HEK293T (cell line): Measurements from ENCODE around the gene ARHGAP25.

Source experiments
- CTCF ChIA-PET: fragments of 350-600 bp; formaldehyde crosslinking; extraction: SDS; loops from one replicate; lab custom pipeline; 2021; ENCODE audit warnings: antibody characterized with exemption, inconsistent platforms; lab: Yijun Ruan, JAX
- POLR2A ChIA-PET: fragments of 350-600 bp; formaldehyde crosslinking; extraction: SDS; loops from one replicate; lab custom pipeline; 2020; ENCODE audit warnings: antibody characterized with exemption, inconsistent platforms; lab: Yijun Ruan, JAX
- DNase-seq: peaks from one replicate; pipeline ENCODE4 v3.0.0; 2012; ENCODE audit warnings: mixed read lengths; ENCODE audit errors: extremely low spot score
- ARNT ChIP-seq: fragments of 450-650 bp; IDR thresholded peaks from 2 replicates; pipeline ENCODE4 v1.6.1; 2017; ENCODE audit warnings: mild to moderate bottlenecking
- BHLHE40 ChIP-seq: fragments of 450-650 bp; IDR thresholded peaks from 2 replicates; pipeline ENCODE4 v1.6.1; 2016; ENCODE audit warnings: mild to moderate bottlenecking, moderate library complexity, borderline replicate concordance
- CTBP1 ChIP-seq: fragments of 450-650 bp; IDR thresholded peaks from 2 replicates; pipeline ENCODE4 v1.6.1; 2016; ENCODE audit warnings: borderline replicate concordance
- ELF4 ChIP-seq: fragments of 450-650 bp; IDR thresholded peaks from 2 replicates; pipeline ENCODE4 v1.6.1; 2017; ENCODE audit warnings: antibody characterized with exemption
- FOXA1 ChIP-seq: fragments of 450-650 bp; IDR thresholded peaks from 2 replicates; pipeline ENCODE4 v1.6.1; 2016; ENCODE audit warnings: mild to moderate bottlenecking
- FOXK2 ChIP-seq: fragments of 450-650 bp; IDR thresholded peaks from 2 replicates; pipeline ENCODE4 v1.6.1; 2016; ENCODE audit warnings: mild to moderate bottlenecking
- FOXM1 ChIP-seq: fragments of 450-650 bp; IDR thresholded peaks from 2 replicates; pipeline ENCODE4 v1.6.1; 2017; ENCODE audit warnings: mild to moderate bottlenecking, borderline replicate concordance
- HDGF ChIP-seq: fragments of 450-650 bp; IDR thresholded peaks from 2 replicates; pipeline ENCODE4 v1.6.1; 2017; ENCODE audit warnings: antibody characterized with exemption, borderline replicate concordance
- L3MBTL2 ChIP-seq: fragments of 450-650 bp; conservative IDR thresholded peaks from 2 replicates; pipeline ENCODE4 v1.6.1; 2016; ENCODE audit warnings: mild to moderate bottlenecking
- LEF1 ChIP-seq: fragments of 450-650 bp; IDR thresholded peaks from 2 replicates; pipeline ENCODE4 v1.6.1; 2017; ENCODE audit warnings: mild to moderate bottlenecking, borderline replicate concordance
- NFRKB ChIP-seq: fragments of 450-650 bp; IDR thresholded peaks from 2 replicates; pipeline ENCODE4 v1.6.1; 2016; ENCODE audit warnings: mild to moderate bottlenecking, moderate library complexity
- PKNOX1 ChIP-seq: fragments of 450-650 bp; IDR thresholded peaks from 2 replicates; pipeline ENCODE4 v1.6.1; 2016
- SP1 ChIP-seq: fragments of 450-650 bp; IDR thresholded peaks from 2 replicates; pipeline ENCODE4 v1.6.1; 2017
- SUZ12 ChIP-seq: fragments of 450-650 bp; IDR thresholded peaks from 2 replicates; pipeline ENCODE4 v1.6.1; 2016; ENCODE audit warnings: mild to moderate bottlenecking
- TARDBP ChIP-seq: fragments of 450-650 bp; IDR thresholded peaks from 2 replicates; pipeline ENCODE4 v1.6.1; 2016
- ZNF384 ChIP-seq: fragments of 450-650 bp; IDR thresholded peaks from 2 replicates; pipeline ENCODE4 v1.6.1; 2016

The ARHGAP25 gene

GRCh38 chr2:68715353-68716041, 19.1 kb upstream of the ARHGAP25 start:
- TF ChIP-seq FOXM1 (no peak), FOXK2 (no peak), PKNOX1 (no peak), HDGF (no peak), ARNT (no peak), LEF1 (no peak), NFRKB (no peak), SUZ12 (no peak)
- CTCF ChIA-PET = interaction anchor here (0.8 to 1.5 kb wide), 3 partner anchors 12 to 252 kb away, joined by 4 to 5 read pairs (median 4); no protein-coding TSS in a partner anchor
- DNase-seq = peak; percentile 82
- POLR2A ChIA-PET = no interaction called here

- ChIA-PET POLR2A (no interaction called here), CTCF (interaction anchor here (0.9 to 1.5 kb wide), 2 partner anchors 229 to 253 kb away, joined by 4 to 5 read pairs; no protein-coding TSS in a partner anchor)
- no peak for TF ChIP-seq ZNF384
- TF ChIP-seq CTBP1 = no peak
- no peak for TF ChIP-seq SP1
- no peak for TF ChIP-seq L3MBTL2
Measured at GRCh38 chr2:68716604-68717304, 17.9 kb upstream of the ARHGAP25 start.

GRCh38 chr2:68717305-68717661, 17.3 kb upstream of the ARHGAP25 start:
- no peak for DNase-seq
- ChIA-PET POLR2A (no interaction called here), CTCF (interaction anchor here (1.7 kb wide), 1 partner anchor 8 kb away, joined by 6 read pairs; no protein-coding TSS in a partner anchor)
- no peak for TF ChIP-seq NFRKB
- no peak for TF ChIP-seq PKNOX1
- no peak for TF ChIP-seq FOXA1

More at GRCh38 chr2:68716604-68717304, 17.9 kb upstream of the ARHGAP25 start:
- no peak for DNase-seq

- no peak for DNase-seq
- TF ChIP-seq ELF4 (no peak), L3MBTL2 (no peak)
- ChIA-PET CTCF (no interaction called here), POLR2A (no interaction called here)
Measured at GRCh38 chr2:68719912-68720311, 14.7 kb upstream of the ARHGAP25 start.

- CTCF ChIA-PET = interaction anchor here (2.1 kb wide), 1 partner anchor 11 kb away, joined by 7 read pairs; no protein-coding TSS in a partner anchor
- TF ChIP-seq ARNT = no peak
- no peak for TF ChIP-seq PKNOX1
- no peak for TF ChIP-seq FOXA1
- TF ChIP-seq HDGF = no peak
- no peak for TF ChIP-seq NFRKB
- no peak for TF ChIP-seq ZNF384
- TF ChIP-seq SP1 = no peak
- no peak for TF ChIP-seq SUZ12
- TF ChIP-seq ELF4 = no peak
- TF ChIP-seq BHLHE40 = no peak
- no peak for TF ChIP-seq FOXM1
- TF ChIP-seq TARDBP = no peak
- no peak for TF ChIP-seq CTBP1
- no peak for TF ChIP-seq FOXK2
- TF ChIP-seq L3MBTL2 = no peak
- POLR2A ChIA-PET = no interaction called here
- DNase-seq = no peak
Measured at GRCh38 chr2:68720665-68721064, 13.9 kb upstream of the ARHGAP25 start.

- DNase-seq = no peak
- ChIA-PET POLR2A (no interaction called here), CTCF (interaction anchor here (2.1 kb wide), 1 partner anchor 12 kb away, joined by 7 read pairs; no protein-coding TSS in a partner anchor)
- TF ChIP-seq FOXM1 = no peak
- TF ChIP-seq FOXA1 = no peak
- no peak for TF ChIP-seq ARNT
- no peak for TF ChIP-seq CTBP1
Measured at GRCh38 chr2:68721482-68722101, 13.0 kb upstream of the ARHGAP25 start.

GRCh38 chr2:68722712-68723111, 11.9 kb upstream of the ARHGAP25 start:
- ChIA-PET CTCF (interaction anchor here (2.1 kb wide), 1 partner anchor 13 kb away, joined by 7 read pairs; no protein-coding TSS in a partner anchor), POLR2A (no interaction called here)
- DNase-seq = no peak
- TF ChIP-seq FOXK2 (no peak), ARNT (no peak), ELF4 (no peak), TARDBP (no peak), ZNF384 (no peak), BHLHE40 (no peak), CTBP1 (no peak), PKNOX1 (no peak), FOXA1 (no peak), LEF1 (no peak), L3MBTL2 (no peak), HDGF (no peak), NFRKB (no peak), SUZ12 (no peak), SP1 (no peak)
